ENCODE measurements around the gene TPCN1. TPM values are rescaled to one million over a fixed set of nuclear protein-coding genes. Genes with fewer than 3 reads are reported as not detected.
A peak's percentile ranks its signal among the peaks of the same experiment; 100 is the strongest.

TPCN1 gene
- total RNA-seq, 1 donor from 2014 or later = 51.9 TPM

DNA sequence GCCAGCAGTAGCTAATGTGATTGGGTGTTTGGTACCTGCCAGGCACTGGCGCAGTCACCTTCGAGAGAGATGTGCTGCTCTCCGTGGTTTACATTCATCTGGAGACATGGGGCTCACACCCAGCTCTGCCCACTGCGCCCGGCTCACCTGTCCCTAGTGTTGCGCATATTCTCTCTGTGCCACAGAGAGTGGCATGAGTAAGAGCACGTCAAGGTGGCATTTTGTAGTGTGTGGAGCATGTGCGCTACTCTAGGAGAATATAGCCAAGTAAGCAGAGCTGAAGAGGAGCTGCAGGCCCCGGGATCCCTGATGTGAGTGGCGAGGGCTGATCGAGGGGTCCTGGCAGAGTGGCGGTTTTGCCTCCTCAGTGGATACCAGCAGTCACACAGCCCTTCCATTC is 46.9 kb downstream of the TPCN1 start:
- intact Hi-C loops (cut with DNase I) = no loop called here
- Histone ChIP-seq H3K4me3 (no peak overlapping the region), H3K27me3 (no peaks in the 10 kb centered on the region), H3K4me1 (peaks cover 23% of the 10 kb centered on the region), H3K9me3 (no peaks in the 10 kb centered on the region), H3K36me3 (peaks cover 57% of the 10 kb centered on the region), H3K27ac (no peak overlapping the region)
- TF ChIP-seq, protein P1, sequence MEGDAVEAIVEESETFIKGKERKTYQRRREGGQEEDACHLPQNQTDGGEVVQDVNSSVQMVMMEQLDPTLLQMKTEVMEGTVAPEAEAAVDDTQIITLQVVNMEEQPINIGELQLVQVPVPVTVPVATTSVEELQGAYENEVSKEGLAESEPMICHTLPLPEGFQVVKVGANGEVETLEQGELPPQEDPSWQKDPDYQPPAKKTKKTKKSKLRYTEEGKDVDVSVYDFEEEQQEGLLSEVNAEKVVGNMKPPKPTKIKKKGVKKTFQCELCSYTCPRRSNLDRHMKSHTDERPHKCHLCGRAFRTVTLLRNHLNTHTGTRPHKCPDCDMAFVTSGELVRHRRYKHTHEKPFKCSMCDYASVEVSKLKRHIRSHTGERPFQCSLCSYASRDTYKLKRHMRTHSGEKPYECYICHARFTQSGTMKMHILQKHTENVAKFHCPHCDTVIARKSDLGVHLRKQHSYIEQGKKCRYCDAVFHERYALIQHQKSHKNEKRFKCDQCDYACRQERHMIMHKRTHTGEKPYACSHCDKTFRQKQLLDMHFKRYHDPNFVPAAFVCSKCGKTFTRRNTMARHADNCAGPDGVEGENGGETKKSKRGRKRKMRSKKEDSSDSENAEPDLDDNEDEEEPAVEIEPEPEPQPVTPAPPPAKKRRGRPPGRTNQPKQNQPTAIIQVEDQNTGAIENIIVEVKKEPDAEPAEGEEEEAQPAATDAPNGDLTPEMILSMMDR (IDR thresholded peaks at IDR 0.05) = no peak
- ATAC-seq = no peak
- DNase-seq = no peak

GRCh38 chr12:113268621-113269020 is 47.4 kb downstream of the TPCN1 start:
- peaks cover 62% of the 10 kb centered on the region for H3K36me3 ChIP-seq
- TF ChIP-seq, protein P1 (IDR thresholded peaks at IDR 0.05) = no peak

DNA sequence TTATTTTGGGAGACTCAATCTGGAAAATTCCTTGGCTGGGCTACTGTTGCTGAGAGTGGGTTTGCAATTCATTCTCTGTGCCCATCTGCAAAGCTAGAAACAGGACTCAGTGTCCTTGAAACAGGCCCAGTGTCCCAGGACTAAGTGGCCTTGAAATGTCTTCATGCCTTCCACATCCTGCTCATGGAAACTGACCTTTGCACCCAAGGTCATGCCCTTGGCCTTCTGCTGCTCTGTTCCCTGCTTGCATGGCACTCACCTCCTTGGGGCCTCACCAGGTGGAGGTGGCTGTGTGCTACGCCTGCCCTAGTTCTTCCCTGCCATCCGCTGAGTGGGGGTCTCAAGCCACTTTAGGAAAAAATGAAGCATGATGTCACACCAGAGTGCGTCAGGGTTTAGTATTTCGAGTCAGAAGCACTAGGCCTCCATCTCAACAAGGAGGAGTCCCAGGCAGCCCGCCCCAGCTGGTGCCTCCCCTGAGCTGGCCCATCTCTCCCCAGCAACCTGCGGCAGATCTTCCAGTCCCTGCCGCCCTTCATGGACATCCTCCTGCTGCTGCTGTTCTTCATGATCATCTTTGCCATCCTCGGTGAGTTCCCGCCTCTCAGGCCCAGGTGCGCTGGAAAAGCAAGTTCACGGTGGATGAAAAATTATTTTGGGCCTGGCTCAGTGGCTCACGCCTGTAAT is 48.1 kb downstream of the TPCN1 start:
- ATAC-seq (no peak), DNase-seq (peak; percentile 41)
- Histone ChIP-seq H3K9me3 (no peaks in the 10 kb centered on the region), H3K4me3 (no peak overlapping the region), H3K4me1 (peaks cover 26% of the 10 kb centered on the region), H3K27ac (no peak overlapping the region), H3K36me3 (peaks cover 70% of the 10 kb centered on the region), H3K27me3 (no peaks in the 10 kb centered on the region)
- intact Hi-C loops (cut with DNase I) = no loop called here
- TF ChIP-seq, protein P1 (IDR thresholded peaks at IDR 0.05) = no peak

More at GRCh38 chr12:113268621-113269020, 47.4 kb downstream of the TPCN1 start:
- peaks cover 26% of the 10 kb centered on the region for H3K4me1 ChIP-seq
- H3K4me3 ChIP-seq = no peak overlapping the region
- no peaks in the 10 kb centered on the region for H3K27me3 ChIP-seq
- intact Hi-C loops (cut with DNase I) = no loop called here
- DNase-seq (no peak), ATAC-seq (no peak)
- no peaks in the 10 kb centered on the region for H3K9me3 ChIP-seq
- no peak overlapping the region for H3K27ac ChIP-seq

- Histone ChIP-seq H3K4me1 (peaks cover 26% of the 10 kb centered on the region), H3K27me3 (no peaks in the 10 kb centered on the region), H3K9me3 (no peaks in the 10 kb centered on the region), H3K4me3 (no peak overlapping the region), H3K27ac (peak overlapping the region; percentile 81), H3K36me3 (peaks cover 77% of the 10 kb centered on the region)
- intact Hi-C loops (cut with DNase I) = no loop called here
- ATAC-seq = no peak
- DNase-seq = peak; percentile 56
- TF ChIP-seq, protein P1 (IDR thresholded peaks at IDR 0.05) = no peak
Measured at GRCh38 chr12:113270709-113271009, 49.4 kb downstream of the TPCN1 start.

GRCh38 chr12:113271466-113271852 is 50.2 kb downstream of the TPCN1 start:
- H3K4me1 ChIP-seq = peaks cover 26% of the 10 kb centered on the region
- H3K9me3 ChIP-seq = no peaks in the 10 kb centered on the region
- ATAC-seq (no peak), DNase-seq (no peak)
- H3K36me3 ChIP-seq = peaks cover 73% of the 10 kb centered on the region
- peak overlapping the region; percentile 81 for H3K27ac ChIP-seq
- intact Hi-C loops (cut with DNase I) = no loop called here
- no peaks in the 10 kb centered on the region for H3K27me3 ChIP-seq
- TF ChIP-seq, protein P1 (IDR thresholded peaks at IDR 0.05) = no peak
- H3K4me3 ChIP-seq = no peak overlapping the region

All from upper lobe of right lung (tissue), 1 donor.